C4-2B (cell line): ENCODE data around the gene PAN3.

Source experiments
- ZFX ChIP-seq: fragments of 450-650 bp; IDR thresholded peaks from 2 replicates; pipeline ENCODE4 v1.6.1; 2017
- TF ChIP-seq, protein P1 (sequence below): fragments of 450-650 bp; conservative IDR thresholded peaks from 2 replicates; pipeline ENCODE4 v1.5.1; 2017; ENCODE audit warnings: mild to moderate bottlenecking

DNA sequence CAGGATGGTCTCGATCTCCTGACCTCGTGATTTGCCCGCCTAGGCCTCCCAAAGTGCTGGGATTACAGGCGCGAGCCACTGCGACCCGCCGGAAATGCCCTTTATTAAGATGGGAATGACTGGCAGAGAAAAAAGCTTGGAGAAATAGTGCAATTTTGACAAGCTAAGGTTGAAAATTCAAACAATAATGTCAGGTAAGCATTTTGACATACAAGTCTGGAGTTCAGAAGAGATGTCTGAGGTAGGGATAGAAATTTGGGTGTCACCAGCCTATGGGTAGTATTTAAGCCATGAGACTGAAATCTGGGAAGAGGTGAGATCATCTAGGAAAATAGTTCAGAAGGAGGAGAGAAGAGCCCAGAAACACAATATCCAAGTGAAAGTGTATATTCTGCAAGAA is 17.1 kb upstream of the PAN3 start:
- TF ChIP-seq, protein P1, sequence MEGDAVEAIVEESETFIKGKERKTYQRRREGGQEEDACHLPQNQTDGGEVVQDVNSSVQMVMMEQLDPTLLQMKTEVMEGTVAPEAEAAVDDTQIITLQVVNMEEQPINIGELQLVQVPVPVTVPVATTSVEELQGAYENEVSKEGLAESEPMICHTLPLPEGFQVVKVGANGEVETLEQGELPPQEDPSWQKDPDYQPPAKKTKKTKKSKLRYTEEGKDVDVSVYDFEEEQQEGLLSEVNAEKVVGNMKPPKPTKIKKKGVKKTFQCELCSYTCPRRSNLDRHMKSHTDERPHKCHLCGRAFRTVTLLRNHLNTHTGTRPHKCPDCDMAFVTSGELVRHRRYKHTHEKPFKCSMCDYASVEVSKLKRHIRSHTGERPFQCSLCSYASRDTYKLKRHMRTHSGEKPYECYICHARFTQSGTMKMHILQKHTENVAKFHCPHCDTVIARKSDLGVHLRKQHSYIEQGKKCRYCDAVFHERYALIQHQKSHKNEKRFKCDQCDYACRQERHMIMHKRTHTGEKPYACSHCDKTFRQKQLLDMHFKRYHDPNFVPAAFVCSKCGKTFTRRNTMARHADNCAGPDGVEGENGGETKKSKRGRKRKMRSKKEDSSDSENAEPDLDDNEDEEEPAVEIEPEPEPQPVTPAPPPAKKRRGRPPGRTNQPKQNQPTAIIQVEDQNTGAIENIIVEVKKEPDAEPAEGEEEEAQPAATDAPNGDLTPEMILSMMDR, result no peak
- TF ChIP-seq ZFX, result no peak
